HCT116 (cell line): Measurements from ENCODE around the gene PDYN. TPM values are rescaled to one million over a fixed set of nuclear protein-coding genes. Genes with fewer than 3 reads are reported as not detected.

Experiments used
- ATAC-seq: fragments of 200-7000 bp; cut with Tn5 transposase; 2 replicates; pipeline ENCODE4 v1.9.1; 2020; ENCODE audit warnings: mild to moderate bottlenecking, moderate library complexity
- BruUV-seq: library from RNA; stranded (reverse); fragments of 400-500 nt; replicated peaks from 2 replicates; lab custom pipeline; 2021; lab: Mats Ljungman, UMichigan
- CTCF ChIA-PET: fragments of 300-600 bp; sonication (Branson Sonifier 250); formaldehyde crosslinking; loops from one replicate; lab custom pipeline; 2021; ENCODE audit warnings: antibody characterized with exemption; lab: Charles Lee
- POLR2A ChIA-PET: fragments of 300-600, 350-600 bp; sonication (Branson Sonifier 250); formaldehyde crosslinking; loops from one replicate; lab custom pipeline; 2021; ENCODE audit warnings: antibody characterized with exemption; lab: Charles Lee
- RAD21 ChIA-PET, 2 experiments: fragments of 300-600 bp; sonication (Branson Sonifier 250); formaldehyde crosslinking; loops; one replicate each; lab custom pipeline; 2023; ENCODE audit warnings: low total read pairs in 2 of 2; ENCODE audit not compliant: uncharacterized antibody in 2 of 2, unreplicated experiment in 2 of 2, low non-redundant PET in 1 of 2; lab: Charles Lee
- DNase-seq: peaks from one replicate; pipeline ENCODE4 v3.0.0-alpha.2; 2010; ENCODE audit warnings: low read depth, low spot score
- H2AFZ ChIP-seq: fragments of 200-600 bp; shearing (Covaris generic), sonication (generic); 2 replicates; pipeline ENCODE4 v1.6.1; 2017; ENCODE audit warnings: low read depth, mixed run types, mixed read lengths, antibody characterized with exemption, low read length; ENCODE audit not compliant: poor library complexity, severe bottlenecking
- H3K27ac ChIP-seq: 2 replicates; pipeline ENCODE4 v1.5.1; 2012; ENCODE audit warnings: low read depth, low read length
- H3K27me3 ChIP-seq: fragments of 200-600 bp; sonication (generic); 2 replicates; pipeline ENCODE4 v1.6.1; 2016; ENCODE audit warnings: mixed run types, low read length, mixed read lengths; ENCODE audit not compliant: insufficient read depth
- H3K36me3 ChIP-seq, 2 experiments: fragments of 200-500 bp in 1 of 2; fragments of 200-600 bp in 1 of 2; sonication (Bioruptor generic) in 1 of 2; sonication (generic) in 1 of 2; 2 replicates each; pipeline versions ENCODE4 v1.5.1 to v1.6.1; 2014 to 2016; ENCODE audit warnings: low read length in 2 of 2, inconsistent platforms in 1 of 2, mixed read lengths in 1 of 2, mixed run types in 1 of 2; ENCODE audit not compliant: insufficient read depth in 2 of 2, control insufficient read depth in 1 of 2
- H3K4me1 ChIP-seq, 2 experiments: fragments of 200-600 bp in 1 of 2; sonication (generic) in 1 of 2; 2 replicates each; pipeline versions ENCODE4 v1.5.1 to v1.6.1; 2012 to 2017; ENCODE audit warnings: low read length in 2 of 2, inconsistent platforms in 1 of 2, mild to moderate bottlenecking in 1 of 2, mixed read lengths in 1 of 2, mixed run types in 1 of 2, moderate library complexity in 1 of 2; ENCODE audit not compliant: insufficient read depth in 2 of 2, control insufficient read depth in 1 of 2
- H3K4me2 ChIP-seq: fragments of 200-600 bp; sonication (generic); 2 replicates; pipeline ENCODE4 v1.6.1; 2017; ENCODE audit warnings: mixed run types, low read length, mixed read lengths
- H3K4me3 ChIP-seq, 2 experiments: fragments of 200-600 bp in 1 of 2; sonication (generic) in 1 of 2; replicated peaks in 1 of 2; 2 replicates each; pipeline ENCODE4 v1.5.1; 2011 to 2016; ENCODE audit warnings: low read length in 2 of 2, control low read depth in 1 of 2, low read depth in 1 of 2, mild to moderate bottlenecking in 1 of 2, mixed read lengths in 1 of 2, mixed run types in 1 of 2
- H3K79me2 ChIP-seq: fragments of 200-600 bp; sonication (generic); 2 replicates; pipeline ENCODE4 v1.6.1; 2017; ENCODE audit warnings: mild to moderate bottlenecking, mixed run types, low read length, moderate library complexity, mixed read lengths; ENCODE audit not compliant: insufficient read depth
- H3K9ac ChIP-seq: fragments of 200-600 bp; sonication (generic); 2 replicates; pipeline ENCODE4 v1.6.1; 2016; ENCODE audit warnings: low read length, mixed read lengths
- H3K9me2 ChIP-seq: fragments of 200-600 bp; sonication (generic), shearing (Covaris generic); 2 replicates; pipeline ENCODE4 v1.6.1; 2017; ENCODE audit warnings: mixed run types, mild to moderate bottlenecking, moderate library complexity; ENCODE audit not compliant: insufficient read depth
- H3K9me3 ChIP-seq, 2 experiments: fragments of 200-500 bp in 1 of 2; fragments of 200-600 bp in 1 of 2; sonication (Bioruptor generic) in 1 of 2; sonication (generic) in 1 of 2; 2 replicates each; pipeline ENCODE4 v1.6.1; 2014 to 2017; ENCODE audit warnings: low read length in 2 of 2, mixed read lengths in 2 of 2, inconsistent platforms in 1 of 2, low read depth in 1 of 2, mild to moderate bottlenecking in 1 of 2, mixed run types in 1 of 2, moderate library complexity in 1 of 2; ENCODE audit not compliant: control insufficient read depth in 1 of 2, insufficient read depth in 1 of 2
- H4K20me1 ChIP-seq: fragments of 200-600 bp; sonication (generic), shearing (Covaris generic); 2 replicates; pipeline ENCODE4 v1.6.1; 2017; ENCODE audit warnings: mixed run types, mild to moderate bottlenecking, moderate library complexity; ENCODE audit not compliant: insufficient read depth
- EGR1 ChIP-seq: IDR thresholded peaks from 2 replicates; pipeline ENCODE4 v1.6.1; 2012; ENCODE audit warnings: low read depth
- ELF1 ChIP-seq: IDR thresholded peaks from 2 replicates; pipeline ENCODE4 v1.6.1; 2012; ENCODE audit warnings: low read depth, borderline replicate concordance
- EZH2 ChIP-seq: fragments of 200-600 bp; sonication (generic); IDR thresholded peaks from 2 replicates; pipeline ENCODE4 v1.6.1; 2017; ENCODE audit warnings: antibody characterized with exemption, mixed run types
- EZH2phosphoT487 ChIP-seq: fragments of 200-600 bp; IDR thresholded peaks from 2 replicates; pipeline ENCODE4 v1.6.1; 2018; ENCODE audit warnings: antibody characterized with exemption, borderline replicate concordance
- FOSL1 ChIP-seq: IDR thresholded peaks from 2 replicates; pipeline ENCODE4 v1.6.1; 2012; ENCODE audit warnings: low read depth
- JUND ChIP-seq: IDR thresholded peaks from 2 replicates; pipeline ENCODE4 v1.6.1; 2012
- POLR2A ChIP-seq: IDR thresholded peaks from 2 replicates; pipeline ENCODE4 v1.7.0; 2011; ENCODE audit warnings: borderline replicate concordance; ENCODE audit not compliant: insufficient read depth, insufficient read length; ENCODE audit errors: extremely low read depth
- POLR2AphosphoS5 ChIP-seq: IDR thresholded peaks from 2 replicates; pipeline ENCODE4 v1.6.1; 2011; ENCODE audit warnings: mild to moderate bottlenecking, low read depth, low read length, moderate library complexity
- RAD21 ChIP-seq: IDR thresholded peaks from 2 replicates; pipeline ENCODE4 v1.6.1; 2012; ENCODE audit warnings: low read depth, mild to moderate bottlenecking
- SIN3A ChIP-seq: IDR thresholded peaks from 2 replicates; pipeline ENCODE4 v1.6.1; 2012; ENCODE audit warnings: low read depth
- SP1 ChIP-seq: IDR thresholded peaks from 2 replicates; pipeline ENCODE4 v1.6.1; 2012; ENCODE audit warnings: low read depth
- SRF ChIP-seq: IDR thresholded peaks from 2 replicates; pipeline ENCODE4 v1.6.1; 2012; ENCODE audit warnings: low read depth
- TCF7L2 ChIP-seq: IDR thresholded peaks from 2 replicates; pipeline ENCODE4 v1.7.0; 2011; ENCODE audit warnings: borderline replicate concordance, inconsistent platforms; ENCODE audit not compliant: insufficient read depth, insufficient read length; ENCODE audit errors: extremely low read depth
- YY1 ChIP-seq: IDR thresholded peaks from 2 replicates; pipeline ENCODE4 v1.6.1; 2011; ENCODE audit warnings: low read length, low read depth, moderate library complexity, mild to moderate bottlenecking; ENCODE audit not compliant: insufficient replicate concordance; ENCODE audit errors: extremely low read depth
- ZFX ChIP-seq: fragments of 450-650 bp; IDR thresholded peaks from 2 replicates; pipeline ENCODE4 v1.6.1; 2017
- ZNF274 ChIP-seq: fragments of 200-500 bp; sonication (Bioruptor generic); IDR thresholded peaks from 2 replicates; pipeline ENCODE4 v1.6.1; 2014; ENCODE audit warnings: mild to moderate bottlenecking, low read depth, low read length, inconsistent platforms
- intact Hi-C: fragments of 100-400 bp; cut with micrococcal nuclease; formaldehyde crosslinking; loops from 2 replicates; pipeline ENCODE4 v1.10.0; 2022
- total RNA-seq: library from RNA; stranded (reverse); gene quantifications from one replicate; pipeline ENCODE4 v1.2.1, GENCODE V29; 2021; ENCODE audit not compliant: unreplicated experiment
- TF ChIP-seq, protein P1 (sequence below), 3 experiments: fragments of 200-600 bp in 1 of 3; sonication (generic) in 1 of 3; IDR thresholded peaks in 2 of 3; conservative IDR thresholded peaks in 1 of 3; 2 replicates each; pipeline ENCODE4 v1.5.1; 2012 to 2017; ENCODE audit warnings: low read depth in 2 of 3, low read length in 2 of 3, antibody characterized with exemption in 1 of 3, borderline replicate concordance in 1 of 3, control low read depth in 1 of 3, mild to moderate bottlenecking in 1 of 3, mixed read lengths in 1 of 3, mixed run types in 1 of 3, moderate library complexity in 1 of 3; ENCODE audit not compliant: insufficient read depth in 1 of 3
- TF ChIP-seq, protein P2 (sequence below): IDR thresholded peaks from 2 replicates; pipeline ENCODE4 v1.6.1; 2012
- TF ChIP-seq, protein P3 (sequence below): IDR thresholded peaks from 2 replicates; pipeline ENCODE4 v1.6.1; 2012

Gene PDYN
- total RNA-seq, 1 experiment from 2014 or later = not detected

DNA sequence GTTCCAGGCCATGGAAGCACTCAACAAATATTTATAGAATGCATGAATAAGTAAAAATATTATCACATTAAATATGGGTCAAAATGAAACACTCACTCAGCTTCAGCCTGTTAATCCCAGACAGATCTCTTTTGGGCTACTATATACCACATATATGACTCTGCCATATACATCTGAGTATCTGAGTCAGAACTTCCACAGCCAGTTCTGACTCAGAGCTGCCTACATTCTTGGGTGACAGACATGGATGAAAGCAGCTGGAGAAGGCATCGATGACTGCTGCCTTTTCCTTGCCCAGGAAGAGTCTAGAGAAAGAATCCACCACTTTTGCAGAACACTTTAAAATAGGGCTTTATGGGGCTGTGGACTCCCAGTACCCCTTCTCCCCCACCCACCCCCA is 11.5 kb upstream of the PDYN start (continued):
- no peak for TF ChIP-seq SRF
- TF ChIP-seq ZNF274 = no peak
- TF ChIP-seq TCF7L2 = no peak
- TF ChIP-seq, protein P1, sequence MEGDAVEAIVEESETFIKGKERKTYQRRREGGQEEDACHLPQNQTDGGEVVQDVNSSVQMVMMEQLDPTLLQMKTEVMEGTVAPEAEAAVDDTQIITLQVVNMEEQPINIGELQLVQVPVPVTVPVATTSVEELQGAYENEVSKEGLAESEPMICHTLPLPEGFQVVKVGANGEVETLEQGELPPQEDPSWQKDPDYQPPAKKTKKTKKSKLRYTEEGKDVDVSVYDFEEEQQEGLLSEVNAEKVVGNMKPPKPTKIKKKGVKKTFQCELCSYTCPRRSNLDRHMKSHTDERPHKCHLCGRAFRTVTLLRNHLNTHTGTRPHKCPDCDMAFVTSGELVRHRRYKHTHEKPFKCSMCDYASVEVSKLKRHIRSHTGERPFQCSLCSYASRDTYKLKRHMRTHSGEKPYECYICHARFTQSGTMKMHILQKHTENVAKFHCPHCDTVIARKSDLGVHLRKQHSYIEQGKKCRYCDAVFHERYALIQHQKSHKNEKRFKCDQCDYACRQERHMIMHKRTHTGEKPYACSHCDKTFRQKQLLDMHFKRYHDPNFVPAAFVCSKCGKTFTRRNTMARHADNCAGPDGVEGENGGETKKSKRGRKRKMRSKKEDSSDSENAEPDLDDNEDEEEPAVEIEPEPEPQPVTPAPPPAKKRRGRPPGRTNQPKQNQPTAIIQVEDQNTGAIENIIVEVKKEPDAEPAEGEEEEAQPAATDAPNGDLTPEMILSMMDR (IDR thresholded peaks at IDR 0.05 in 2 of 3, conservative IDR thresholded peaks at IDR 0.05 in 1 of 3; ENCODE audit: borderline replicate concordance in 1 of 3, insufficient read depth in 1 of 3, low read depth in 2 of 3, low read length in 2 of 3) = no peak
- TF ChIP-seq POLR2AphosphoS5 = no peak
- TF ChIP-seq RAD21 = no peak
- no peak for TF ChIP-seq ELF1

DNA sequence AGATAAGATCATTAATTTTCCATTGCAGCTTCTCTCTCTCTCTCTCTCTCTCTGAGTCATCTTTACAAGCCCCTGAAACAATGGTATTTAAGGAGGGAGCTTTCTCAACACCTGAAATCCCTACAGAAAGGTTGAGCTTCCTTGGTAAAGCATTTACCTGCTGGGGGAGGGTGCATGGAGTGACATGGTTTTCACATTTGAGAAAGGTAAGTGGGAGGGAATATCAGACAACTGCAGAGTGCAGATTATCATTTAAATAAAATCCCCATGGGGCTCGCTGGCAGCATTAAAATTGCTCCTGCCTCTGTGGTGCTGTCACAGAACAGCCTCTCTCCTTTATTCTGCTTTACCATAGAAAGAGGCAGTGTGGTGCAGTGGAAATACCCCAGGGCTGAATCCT is 10.3 kb upstream of the PDYN start:
- H3K4me2 ChIP-seq = no peak overlapping the region
- DNase-seq (no peak), ATAC-seq (no peak)
- peaks cover 65% of the 10 kb centered on the region for H3K27me3 ChIP-seq
- BruUV-seq = no TSS peak
- ChIA-PET CTCF (no interaction called here), POLR2A (no interaction called here), RAD21 (no interaction called here)
- no peak overlapping the region for H3K4me3 ChIP-seq
- H2AFZ ChIP-seq = no peak overlapping the region
- H3K4me1 ChIP-seq = no peaks in the 10 kb centered on the region
- H3K9ac ChIP-seq = no peak overlapping the region
- H3K79me2 ChIP-seq = no peaks in the 10 kb centered on the region
- H3K27ac ChIP-seq = no peak overlapping the region
- no peaks in the 10 kb centered on the region for H3K36me3 ChIP-seq
- H4K20me1 ChIP-seq = no peaks in the 10 kb centered on the region
- H3K9me3 ChIP-seq = no peaks in the 10 kb centered on the region
- H3K9me2 ChIP-seq = no peaks in the 10 kb centered on the region
- intact Hi-C loops = no loop called here
- no peak for TF ChIP-seq ZFX
- no peak for TF ChIP-seq RAD21
- TF ChIP-seq EZH2 = no peak
- TF ChIP-seq SRF = no peak
- TF ChIP-seq YY1 = no peak
- no peak for TF ChIP-seq SIN3A
- no peak for TF ChIP-seq TCF7L2
- TF ChIP-seq, protein P2, sequence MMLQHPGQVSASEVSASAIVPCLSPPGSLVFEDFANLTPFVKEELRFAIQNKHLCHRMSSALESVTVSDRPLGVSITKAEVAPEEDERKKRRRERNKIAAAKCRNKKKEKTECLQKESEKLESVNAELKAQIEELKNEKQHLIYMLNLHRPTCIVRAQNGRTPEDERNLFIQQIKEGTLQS = no peak
- TF ChIP-seq POLR2A = no peak
- TF ChIP-seq, protein P3, sequence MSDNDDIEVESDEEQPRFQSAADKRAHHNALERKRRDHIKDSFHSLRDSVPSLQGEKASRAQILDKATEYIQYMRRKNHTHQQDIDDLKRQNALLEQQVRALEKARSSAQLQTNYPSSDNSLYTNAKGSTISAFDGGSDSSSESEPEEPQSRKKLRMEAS = no peak
- TF ChIP-seq SP1 = no peak
- TF ChIP-seq, protein P1 (IDR thresholded peaks at IDR 0.05 in 2 of 3, conservative IDR thresholded peaks at IDR 0.05 in 1 of 3; ENCODE audit: borderline replicate concordance in 1 of 3, insufficient read depth in 1 of 3, low read depth in 2 of 3, low read length in 2 of 3) = no peak
- no peak for TF ChIP-seq EGR1
- TF ChIP-seq EZH2phosphoT487 = no peak
- no peak for TF ChIP-seq JUND
- no peak for TF ChIP-seq FOSL1
- no peak for TF ChIP-seq POLR2AphosphoS5
